HG02885 (cell line): ENCODE measurements around the gene MLH3.
"Not testable (repeated sequence)": the region's sequence is repeated elsewhere in the genome, so short reads cannot be mapped to it uniquely, and the experiment has no call there.

ENCODE experiments used
- ATAC-seq: cut with Tn5 transposase; IDR thresholded peaks from one replicate; pipeline ENCODE4 v1.9.1; 2021; ENCODE audit warnings: mild to moderate bottlenecking; ENCODE audit not compliant: unreplicated experiment, poor library complexity

MLH3 gene

DNA sequence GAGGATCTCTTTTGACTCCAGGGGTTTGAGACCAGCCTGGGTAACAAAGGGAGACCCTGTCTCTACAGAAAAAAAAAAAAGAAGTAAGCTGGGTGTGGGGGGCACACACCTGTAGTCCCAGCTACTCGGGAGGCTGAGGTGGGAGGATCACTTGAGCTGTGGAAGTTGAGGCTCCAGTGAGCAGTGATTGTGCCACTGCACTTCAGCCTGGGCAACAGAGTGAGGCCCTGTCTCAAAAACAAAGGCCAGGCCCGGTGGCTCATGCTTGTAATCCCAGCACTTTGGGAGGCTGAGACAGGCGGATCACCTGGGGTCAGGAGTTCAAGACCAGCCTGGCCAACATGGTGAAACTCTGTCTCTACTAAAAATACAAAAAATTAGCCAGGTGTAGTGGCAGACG is 16.5 kb upstream of the MLH3 start:
- ATAC-seq = not testable (repeated sequence)

DNA sequence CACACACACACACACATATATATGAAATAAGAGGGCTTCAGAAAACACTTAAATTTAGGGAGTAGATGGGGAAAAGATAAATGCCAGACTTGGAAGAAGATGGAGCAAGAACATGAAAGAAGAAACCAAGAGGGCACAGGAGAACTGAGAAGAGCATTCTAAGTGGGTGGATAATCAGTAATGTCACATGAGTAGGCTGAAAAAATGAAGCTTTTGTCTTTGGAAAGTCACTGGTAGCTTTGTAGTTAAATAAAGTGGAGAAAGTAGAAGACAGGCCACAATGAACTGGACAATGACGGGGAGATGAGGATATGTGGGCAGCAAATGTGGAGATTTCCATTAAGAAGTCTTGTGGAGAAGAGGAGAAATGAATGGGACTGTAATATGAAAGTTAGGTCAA is 15.9 kb upstream of the MLH3 start:
- no peak for ATAC-seq

DNA sequence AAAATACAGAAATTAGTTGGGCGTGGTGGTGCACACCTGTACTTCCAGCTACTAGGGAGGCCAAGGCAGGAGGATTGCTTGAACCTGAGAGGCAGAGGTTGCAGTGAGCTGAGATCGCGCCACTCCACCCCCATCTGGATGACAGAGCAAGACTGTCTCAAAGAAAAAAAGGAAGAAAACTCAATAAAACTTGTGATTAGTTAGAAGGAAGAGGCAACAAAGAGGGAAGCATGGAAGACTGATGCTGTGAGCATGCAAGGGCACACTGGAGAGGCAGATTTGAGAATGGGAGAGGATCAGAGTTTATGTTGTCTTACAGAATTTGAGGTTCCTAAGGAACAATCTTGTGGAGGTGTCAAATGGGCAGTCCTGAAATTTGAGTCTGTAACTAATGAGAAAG is 15.4 kb upstream of the MLH3 start:
- no peak for ATAC-seq

DNA sequence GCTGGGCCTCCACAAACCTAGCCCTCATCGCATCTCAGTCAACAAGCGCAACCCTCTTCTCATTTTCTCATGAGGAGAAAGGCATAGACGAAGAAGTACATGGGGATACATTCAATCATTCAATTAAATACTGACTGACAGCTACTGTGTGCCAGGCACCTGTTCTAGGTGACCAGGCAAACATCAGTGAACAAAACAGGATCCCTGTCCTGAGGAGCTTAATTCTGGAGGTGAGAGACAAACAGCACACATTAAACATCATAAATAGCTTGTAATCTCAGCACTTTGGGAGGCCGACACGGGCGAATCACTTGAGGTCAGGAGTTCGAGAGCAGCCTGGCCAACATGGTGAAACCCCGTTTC is 12.9 kb upstream of the MLH3 start:
- no peak for ATAC-seq

DNA sequence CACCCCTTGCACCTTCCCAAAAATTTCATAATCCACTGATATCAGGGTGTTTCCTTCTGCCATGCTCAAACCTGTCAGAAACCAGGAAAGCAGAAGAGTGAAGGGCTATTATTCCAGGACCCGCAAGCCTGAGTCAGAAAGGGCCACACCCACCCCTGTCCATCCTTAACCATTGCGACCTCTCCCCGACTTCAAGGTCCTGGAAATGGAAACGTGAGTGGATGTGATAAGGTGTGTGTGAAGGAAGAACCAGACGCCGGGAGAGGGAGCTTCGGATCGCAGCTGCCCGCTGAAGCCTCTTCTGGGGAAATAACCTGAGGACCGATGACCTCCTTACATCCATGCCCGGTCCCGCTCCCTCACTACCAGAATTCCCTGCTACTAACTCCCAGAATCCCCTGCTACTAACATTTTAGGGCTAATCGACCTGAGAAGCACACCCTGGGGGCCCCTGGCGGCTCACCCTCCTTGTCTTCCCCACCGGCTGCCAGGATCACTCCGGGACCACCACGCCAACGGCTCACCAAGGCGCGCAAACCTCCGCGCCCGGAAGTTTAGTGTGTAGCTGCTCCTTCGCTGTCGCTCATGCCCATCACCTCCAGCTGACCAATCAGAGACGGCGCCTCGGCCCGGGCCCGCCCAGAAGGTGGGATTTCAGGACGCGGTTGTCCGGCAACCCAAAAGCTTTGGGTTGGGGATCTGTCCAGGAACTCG is 12.4 kb upstream of the MLH3 start, which contains the start of gene ACYP1:
Gene ACYP1, minus strand, starts transcription at position 534 of the 714 bp plus-strand sequence. Its CDS starts 471 bp downstream, at position 63.
- peak; percentile 98 for ATAC-seq

DNA sequence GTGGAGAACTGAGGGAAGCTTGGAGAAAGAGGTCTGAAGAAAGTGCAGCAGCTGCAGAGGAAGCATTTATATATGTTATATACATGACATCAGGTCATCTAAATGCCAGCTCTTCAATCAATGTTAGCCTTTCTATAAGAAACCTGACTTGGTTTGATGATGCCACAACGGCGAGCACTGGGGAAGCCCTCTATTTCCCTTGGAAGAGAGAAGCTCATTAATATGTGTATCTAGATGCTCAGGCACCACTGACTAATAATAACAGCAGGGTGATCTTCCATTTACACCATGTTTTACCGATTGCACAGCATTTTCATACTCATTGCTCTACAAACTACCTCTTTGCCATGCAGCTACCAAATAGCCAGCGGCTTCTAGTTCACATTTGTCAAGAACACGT is 11.7 kb upstream of the MLH3 start:
- no peak for ATAC-seq

DNA sequence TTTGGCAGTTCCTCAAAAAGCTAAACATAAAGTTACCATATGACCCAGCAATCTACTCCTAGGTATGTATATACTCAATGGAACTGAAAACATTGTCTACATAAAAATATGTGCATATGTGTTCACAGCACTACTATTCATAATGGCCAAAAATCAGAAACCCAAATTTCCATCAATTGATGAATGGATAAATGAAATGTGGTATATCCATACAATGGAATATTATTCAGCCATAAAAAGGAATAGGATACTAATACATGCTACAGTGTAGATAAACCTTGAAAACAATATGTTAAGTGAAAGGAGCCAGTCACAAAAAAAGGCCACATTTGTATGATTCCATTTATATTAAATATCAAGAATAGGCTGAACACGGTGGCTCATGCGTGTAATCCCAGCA is 9.2 kb upstream of the MLH3 start:
- ATAC-seq = no peak

DNA sequence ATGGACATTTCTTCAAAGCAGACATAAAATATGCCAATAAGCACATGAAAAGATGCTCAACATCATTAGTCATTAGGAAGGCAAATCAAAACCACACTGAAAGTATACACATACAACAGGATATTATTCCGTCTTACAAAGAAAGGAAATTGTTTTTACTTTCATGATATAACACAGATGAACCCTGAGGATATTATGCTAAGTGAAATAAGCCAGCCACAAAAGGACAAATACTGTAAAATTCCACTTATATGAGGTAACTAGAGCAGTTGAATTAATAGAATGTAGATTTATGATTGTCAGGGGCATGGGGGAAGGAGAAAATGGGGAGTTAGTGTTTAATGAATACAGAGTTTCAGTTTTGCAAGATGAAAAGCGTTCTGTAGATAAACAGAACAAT is 8.4 kb upstream of the MLH3 start:
- no peak for ATAC-seq

DNA sequence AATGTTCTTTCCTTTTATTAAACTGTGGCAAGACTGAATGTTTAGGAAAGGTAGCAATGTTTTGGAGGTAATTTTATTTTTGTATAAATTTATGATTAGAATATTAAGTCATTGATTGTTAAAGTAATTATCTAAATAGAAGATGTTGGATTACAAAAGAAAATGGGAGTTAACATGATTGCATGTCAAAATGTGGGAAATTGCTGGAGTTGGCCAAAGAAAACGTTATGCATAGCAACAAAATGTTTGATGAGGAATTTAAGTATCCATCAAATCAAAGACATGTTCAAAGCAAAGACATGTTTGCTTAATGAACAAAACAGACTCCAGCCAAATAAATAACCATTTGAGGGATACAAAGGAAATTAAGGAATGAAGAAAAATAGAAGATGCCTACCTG is 3.2 kb upstream of the MLH3 start:
- ATAC-seq = no peak

DNA sequence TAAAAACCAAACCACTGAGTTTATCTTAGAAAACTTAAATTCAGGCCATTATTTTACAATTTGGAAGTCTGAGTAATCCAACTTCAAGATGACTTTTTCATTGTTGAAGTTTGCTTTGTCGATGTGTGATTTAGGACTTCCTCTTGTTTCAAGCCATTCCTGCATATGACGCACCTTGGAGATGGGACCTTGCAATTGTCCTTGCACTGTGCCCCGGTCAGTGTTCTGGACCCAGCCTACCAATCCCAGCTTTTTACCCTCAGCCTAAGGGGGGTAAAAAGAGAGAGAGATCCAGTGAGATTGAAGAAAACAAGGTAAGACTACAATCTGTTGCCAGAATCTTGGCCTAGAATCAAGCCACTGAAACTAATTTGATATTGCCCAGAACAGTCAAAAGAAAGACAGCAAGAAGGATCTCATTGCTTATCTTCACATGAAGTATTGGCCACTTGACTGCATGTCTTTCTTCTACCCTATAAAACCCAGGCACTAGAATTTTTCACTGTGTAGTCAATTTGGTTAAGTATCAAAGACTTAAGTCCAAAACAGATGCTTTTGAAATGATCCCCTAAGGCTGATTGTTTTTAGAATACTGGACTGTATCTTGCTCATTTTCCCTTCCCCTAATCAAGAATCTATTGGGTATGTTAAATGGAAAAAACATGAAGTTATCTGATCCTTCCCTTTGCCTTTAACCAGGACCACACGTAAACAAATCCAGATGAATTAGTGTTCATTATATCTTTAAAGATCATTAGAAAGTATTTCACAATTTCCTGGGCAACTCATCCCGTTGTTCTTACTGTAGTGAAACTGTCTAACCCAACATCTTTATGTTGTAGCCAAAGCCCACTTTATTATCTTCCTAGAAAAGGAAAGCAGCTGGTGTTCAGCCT is 2.4 kb upstream of the MLH3 start:
- no peak for ATAC-seq

DNA sequence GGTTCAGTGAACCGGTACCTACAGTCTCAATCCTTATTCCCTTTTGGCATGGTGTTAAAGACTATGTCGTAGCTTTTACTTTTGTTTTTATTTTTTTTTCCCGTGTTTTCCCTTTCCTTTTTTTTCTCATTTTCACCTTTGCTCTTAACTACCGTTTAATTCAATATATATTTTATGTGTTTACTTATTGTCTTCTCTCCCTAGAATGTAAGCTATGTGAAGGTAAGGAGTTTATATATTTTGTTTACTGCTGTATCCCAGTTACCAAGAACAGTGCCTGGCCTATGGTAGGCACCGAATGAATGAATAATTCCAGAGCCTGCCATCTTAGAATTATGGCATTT is 261 bp upstream of the MLH3 start:
- no peak for ATAC-seq

DNA sequence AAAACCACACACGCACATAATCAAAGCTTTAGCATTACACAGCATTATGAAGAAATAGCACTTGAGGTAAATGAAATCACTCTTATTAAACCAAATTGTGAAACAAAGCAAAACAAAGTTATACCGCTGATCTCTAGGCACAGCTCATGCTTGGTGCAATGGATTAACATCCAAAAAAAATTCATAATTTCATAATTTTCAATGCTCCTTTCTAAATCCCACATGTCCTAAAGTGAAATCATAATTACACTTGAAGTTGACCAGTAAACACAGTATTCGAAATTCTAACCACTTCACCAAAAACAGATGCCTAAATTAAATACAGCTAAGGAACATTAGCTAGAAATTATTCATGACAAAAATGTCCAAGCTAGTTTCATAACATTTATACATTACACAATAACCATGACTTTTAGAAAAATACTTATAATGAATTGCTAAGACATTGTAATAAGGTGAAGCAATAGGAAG is 1.5 kb downstream of the MLH3 start:
- no peak for ATAC-seq

DNA sequence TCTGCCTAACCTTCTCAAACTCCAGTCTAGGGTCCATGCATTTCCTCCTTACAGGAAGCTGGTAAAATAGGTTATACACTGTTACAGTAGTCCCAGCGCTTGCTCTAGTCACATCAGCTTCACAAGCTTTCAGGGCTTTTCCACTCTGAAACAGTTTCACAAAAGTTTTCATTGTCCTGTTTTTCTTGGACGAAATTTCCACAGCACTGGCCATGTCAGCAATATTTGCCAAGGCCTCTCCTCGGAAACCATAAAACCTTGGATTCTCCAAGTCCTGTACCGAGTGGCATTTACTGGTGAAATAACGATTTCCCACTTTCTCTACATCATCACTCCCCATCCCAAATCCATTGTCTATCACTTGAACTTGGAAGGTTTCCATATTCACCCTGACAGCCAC is 2.1 kb downstream of the MLH3 start:
- no peak for ATAC-seq

DNA sequence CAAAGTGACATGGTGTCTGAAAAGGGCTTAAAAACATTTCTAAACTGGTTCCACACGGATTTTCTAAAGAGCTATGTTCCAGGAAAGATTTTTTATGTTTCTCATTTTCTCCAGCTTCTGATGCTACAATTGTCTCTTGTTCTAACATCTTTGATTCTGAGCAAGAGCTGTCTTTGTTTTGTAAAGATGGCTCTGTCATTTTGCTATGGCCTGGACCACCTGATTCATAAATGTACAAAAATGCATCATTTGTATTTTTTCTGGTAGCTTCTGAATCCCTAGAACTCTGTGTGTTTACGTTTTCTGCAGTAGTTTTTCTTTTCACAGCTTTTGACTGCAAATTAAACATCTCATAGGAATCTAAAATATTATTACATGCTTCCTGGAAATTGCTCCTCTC is 3.2 kb downstream of the MLH3 start:
- ATAC-seq = no peak

DNA sequence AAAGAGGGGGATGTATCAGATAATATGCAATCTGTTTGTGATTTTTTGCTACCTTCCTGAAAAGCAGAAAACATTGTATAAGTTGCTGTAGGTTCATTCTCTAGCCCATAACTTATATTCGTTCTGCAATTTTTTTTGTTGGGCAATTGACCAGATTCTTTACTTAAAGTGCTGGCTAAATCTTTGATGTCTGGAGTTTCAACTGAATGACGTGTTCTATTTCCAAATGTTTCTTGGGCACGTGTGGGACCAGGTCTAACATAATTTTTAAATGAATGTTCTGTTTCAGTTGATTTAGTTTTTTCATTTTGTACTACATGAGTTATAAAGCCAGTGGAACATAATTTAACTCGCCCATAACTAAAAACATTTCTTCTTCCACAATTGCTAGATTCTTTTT is 3.8 kb downstream of the MLH3 start:
- ATAC-seq = no peak

DNA sequence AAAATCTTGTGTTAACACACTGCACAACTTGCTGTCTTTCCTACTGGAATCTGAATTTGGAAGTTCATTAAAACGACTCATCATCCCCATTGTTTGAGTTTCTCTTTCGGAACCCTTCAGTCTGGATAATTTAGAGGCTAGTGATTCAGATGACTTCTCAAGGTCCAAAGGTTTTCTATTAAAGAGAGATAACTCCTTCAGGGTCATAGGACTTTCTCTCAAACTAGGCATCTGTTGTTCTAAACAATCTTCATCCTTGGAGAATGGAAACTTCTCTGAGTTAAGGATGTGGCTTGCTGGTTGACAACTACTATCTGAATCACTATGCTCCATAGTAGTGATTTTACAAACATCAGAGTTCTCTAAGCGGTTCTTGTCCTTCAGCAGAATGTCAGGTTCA is 4.4 kb downstream of the MLH3 start:
- no peak for ATAC-seq

DNA sequence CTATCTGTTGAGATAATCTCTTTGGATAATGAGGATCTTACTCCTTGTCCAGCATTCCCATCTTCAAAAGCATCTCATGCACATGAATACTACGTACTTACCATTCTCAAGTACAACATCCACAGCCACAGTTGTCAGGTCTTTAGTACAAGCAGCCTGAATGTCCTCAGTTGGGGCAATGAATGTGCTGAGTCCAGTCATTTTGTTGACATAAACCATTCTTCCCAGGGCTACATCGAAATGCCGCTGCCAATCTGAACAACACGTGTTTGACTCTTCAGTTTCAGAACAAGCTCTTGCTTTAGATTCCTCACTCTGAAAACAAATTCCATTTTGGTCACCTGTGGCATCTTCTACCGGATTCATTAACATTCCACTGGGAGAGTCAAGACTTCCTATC is 5.0 kb downstream of the MLH3 start:
- ATAC-seq = no peak

DNA sequence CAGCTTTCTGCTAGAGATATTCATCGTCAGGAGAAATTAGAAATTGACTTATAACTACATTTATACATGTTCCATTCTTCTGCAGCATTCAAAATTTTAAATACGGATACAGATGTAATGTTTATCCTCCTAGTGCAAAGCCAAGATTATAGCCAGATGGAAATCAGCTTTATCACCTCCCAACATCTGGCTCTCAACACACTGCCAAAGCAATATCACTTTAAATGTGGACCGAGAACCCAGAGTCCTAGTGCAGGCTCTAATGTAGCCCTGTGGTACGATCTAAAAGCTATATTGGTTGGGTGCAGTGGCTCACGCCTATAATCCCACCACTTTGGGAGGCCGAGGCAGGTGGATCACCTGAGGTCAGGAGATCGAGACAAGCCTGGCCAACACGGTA is 6.5 kb downstream of the MLH3 start:
- no peak for ATAC-seq

DNA sequence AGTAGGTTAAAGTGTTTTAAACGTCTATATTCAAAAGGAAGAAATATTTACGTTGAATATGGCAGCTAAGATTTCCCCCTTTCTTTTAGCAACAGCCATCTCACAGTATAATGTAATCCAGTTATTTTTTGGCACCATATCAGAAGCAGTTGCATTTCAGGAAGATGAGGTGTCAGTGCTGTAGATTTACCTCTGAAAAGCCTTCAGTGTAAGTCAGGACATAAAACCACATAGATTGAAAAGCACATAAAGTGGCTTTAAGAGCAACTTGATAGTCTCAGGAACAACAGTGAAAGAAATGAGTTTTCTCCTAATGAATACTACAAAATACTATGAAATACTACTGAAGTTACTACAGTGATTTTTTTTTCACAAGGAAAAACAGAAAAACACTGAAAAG is 6.9 kb downstream of the MLH3 start:
- no peak for ATAC-seq

DNA sequence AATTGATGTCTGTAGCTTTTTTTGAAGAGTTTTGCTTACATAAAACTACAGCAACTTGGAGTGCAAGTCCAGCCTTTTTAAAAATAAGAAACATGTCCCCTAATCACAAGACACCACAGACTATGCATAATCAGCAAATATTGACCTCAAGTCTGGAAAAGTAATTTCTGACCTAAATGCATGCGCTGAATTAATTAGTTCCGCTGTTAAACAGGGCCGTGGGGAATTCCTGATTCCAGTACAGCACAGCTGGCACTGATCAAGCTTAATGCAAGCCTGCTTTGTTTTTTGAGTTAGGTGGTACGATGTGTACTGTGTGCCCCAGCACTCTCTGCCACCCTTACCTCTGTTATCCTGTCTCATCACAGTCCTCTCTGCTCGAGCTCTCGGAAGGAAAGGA is 9.2 kb downstream of the MLH3 start:
- no peak for ATAC-seq

DNA sequence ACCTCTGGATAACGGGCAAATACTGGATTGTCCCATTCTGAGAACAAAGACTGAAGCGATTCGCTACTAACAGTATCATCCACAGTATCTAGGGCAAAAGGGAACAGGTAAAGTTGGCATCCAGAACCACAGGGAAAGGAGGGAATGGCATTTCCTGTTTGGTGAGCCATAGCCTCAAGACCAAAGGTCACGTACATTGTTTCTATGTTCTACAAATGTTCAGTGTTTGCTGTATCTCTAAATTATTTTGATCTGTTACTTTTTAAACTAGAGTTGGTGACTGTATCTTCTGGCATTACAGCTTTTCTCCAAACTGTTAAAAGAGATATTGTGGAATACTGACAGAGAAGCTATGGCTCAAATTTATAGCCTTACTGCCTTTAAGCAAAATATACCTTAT is 9.7 kb downstream of the MLH3 start:
- no peak for ATAC-seq

DNA sequence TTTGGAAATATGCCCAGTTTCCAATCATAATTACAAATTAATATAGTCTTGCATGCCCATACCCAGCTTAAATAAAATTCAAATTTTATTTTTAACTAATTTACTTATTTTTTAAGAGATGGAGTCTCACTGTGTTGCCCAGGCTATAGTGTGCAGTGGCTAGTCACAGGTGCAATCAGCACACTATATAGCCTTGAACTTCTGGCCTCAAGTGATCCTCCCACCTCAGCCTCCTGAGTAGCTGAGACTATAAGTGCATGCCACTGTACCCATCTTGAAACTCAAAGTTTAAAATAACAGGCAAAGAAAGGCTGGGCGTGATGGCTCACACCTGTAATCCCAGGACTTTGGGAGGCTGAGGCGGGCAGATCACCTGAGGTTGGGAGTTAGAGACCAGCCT is 10.3 kb downstream of the MLH3 start:
- ATAC-seq = no peak
